HCT116 (cell line): ENCODE results near the gene ADGRL3. TPM values are rescaled to one million over a fixed set of nuclear protein-coding genes. Genes with fewer than 3 reads are reported as not detected.

Experiments used
- ATAC-seq: fragments of 200-7000 bp; cut with Tn5 transposase; 2 replicates; pipeline ENCODE4 v1.9.1; 2020; ENCODE audit warnings: mild to moderate bottlenecking, moderate library complexity
- BruUV-seq: library from RNA; stranded (reverse); fragments of 400-500 nt; replicated peaks from 2 replicates; lab custom pipeline; 2021; lab: Mats Ljungman, UMichigan
- CTCF ChIA-PET: fragments of 300-600 bp; sonication (Branson Sonifier 250); formaldehyde crosslinking; loops from one replicate; lab custom pipeline; 2021; ENCODE audit warnings: antibody characterized with exemption; lab: Charles Lee
- POLR2A ChIA-PET: fragments of 300-600, 350-600 bp; sonication (Branson Sonifier 250); formaldehyde crosslinking; loops from one replicate; lab custom pipeline; 2021; ENCODE audit warnings: antibody characterized with exemption; lab: Charles Lee
- RAD21 ChIA-PET, 2 experiments: fragments of 300-600 bp; sonication (Branson Sonifier 250); formaldehyde crosslinking; loops; one replicate each; lab custom pipeline; 2023; ENCODE audit warnings: low total read pairs in 2 of 2; ENCODE audit not compliant: uncharacterized antibody in 2 of 2, unreplicated experiment in 2 of 2, low non-redundant PET in 1 of 2; lab: Charles Lee
- DNase-seq: peaks from one replicate; pipeline ENCODE4 v3.0.0-alpha.2; 2010; ENCODE audit warnings: low read depth, low spot score
- H2AFZ ChIP-seq: fragments of 200-600 bp; shearing (Covaris generic), sonication (generic); 2 replicates; pipeline ENCODE4 v1.6.1; 2017; ENCODE audit warnings: low read depth, mixed run types, mixed read lengths, antibody characterized with exemption, low read length; ENCODE audit not compliant: poor library complexity, severe bottlenecking
- H3K27ac ChIP-seq: 2 replicates; pipeline ENCODE4 v1.5.1; 2012; ENCODE audit warnings: low read depth, low read length
- H3K27me3 ChIP-seq: fragments of 200-600 bp; sonication (generic); 2 replicates; pipeline ENCODE4 v1.6.1; 2016; ENCODE audit warnings: mixed run types, low read length, mixed read lengths; ENCODE audit not compliant: insufficient read depth
- H3K36me3 ChIP-seq, 2 experiments: fragments of 200-500 bp in 1 of 2; fragments of 200-600 bp in 1 of 2; sonication (Bioruptor generic) in 1 of 2; sonication (generic) in 1 of 2; 2 replicates each; pipeline versions ENCODE4 v1.5.1 to v1.6.1; 2014 to 2016; ENCODE audit warnings: low read length in 2 of 2, inconsistent platforms in 1 of 2, mixed read lengths in 1 of 2, mixed run types in 1 of 2; ENCODE audit not compliant: insufficient read depth in 2 of 2, control insufficient read depth in 1 of 2
- H3K4me1 ChIP-seq, 2 experiments: fragments of 200-600 bp in 1 of 2; sonication (generic) in 1 of 2; 2 replicates each; pipeline versions ENCODE4 v1.5.1 to v1.6.1; 2012 to 2017; ENCODE audit warnings: low read length in 2 of 2, inconsistent platforms in 1 of 2, mild to moderate bottlenecking in 1 of 2, mixed read lengths in 1 of 2, mixed run types in 1 of 2, moderate library complexity in 1 of 2; ENCODE audit not compliant: insufficient read depth in 2 of 2, control insufficient read depth in 1 of 2
- H3K4me2 ChIP-seq: fragments of 200-600 bp; sonication (generic); 2 replicates; pipeline ENCODE4 v1.6.1; 2017; ENCODE audit warnings: mixed run types, low read length, mixed read lengths
- H3K4me3 ChIP-seq, 2 experiments: fragments of 200-600 bp in 1 of 2; sonication (generic) in 1 of 2; replicated peaks in 1 of 2; 2 replicates each; pipeline ENCODE4 v1.5.1; 2011 to 2016; ENCODE audit warnings: low read length in 2 of 2, control low read depth in 1 of 2, low read depth in 1 of 2, mild to moderate bottlenecking in 1 of 2, mixed read lengths in 1 of 2, mixed run types in 1 of 2
- H3K79me2 ChIP-seq: fragments of 200-600 bp; sonication (generic); 2 replicates; pipeline ENCODE4 v1.6.1; 2017; ENCODE audit warnings: mild to moderate bottlenecking, mixed run types, low read length, moderate library complexity, mixed read lengths; ENCODE audit not compliant: insufficient read depth
- H3K9ac ChIP-seq: fragments of 200-600 bp; sonication (generic); 2 replicates; pipeline ENCODE4 v1.6.1; 2016; ENCODE audit warnings: low read length, mixed read lengths
- H3K9me2 ChIP-seq: fragments of 200-600 bp; sonication (generic), shearing (Covaris generic); 2 replicates; pipeline ENCODE4 v1.6.1; 2017; ENCODE audit warnings: mixed run types, mild to moderate bottlenecking, moderate library complexity; ENCODE audit not compliant: insufficient read depth
- H3K9me3 ChIP-seq, 2 experiments: fragments of 200-500 bp in 1 of 2; fragments of 200-600 bp in 1 of 2; sonication (Bioruptor generic) in 1 of 2; sonication (generic) in 1 of 2; 2 replicates each; pipeline ENCODE4 v1.6.1; 2014 to 2017; ENCODE audit warnings: low read length in 2 of 2, mixed read lengths in 2 of 2, inconsistent platforms in 1 of 2, low read depth in 1 of 2, mild to moderate bottlenecking in 1 of 2, mixed run types in 1 of 2, moderate library complexity in 1 of 2; ENCODE audit not compliant: control insufficient read depth in 1 of 2, insufficient read depth in 1 of 2
- H4K20me1 ChIP-seq: fragments of 200-600 bp; sonication (generic), shearing (Covaris generic); 2 replicates; pipeline ENCODE4 v1.6.1; 2017; ENCODE audit warnings: mixed run types, mild to moderate bottlenecking, moderate library complexity; ENCODE audit not compliant: insufficient read depth
- ATF3 ChIP-seq: IDR thresholded peaks from 2 replicates; pipeline ENCODE4 v1.6.1; 2012
- CBX3 ChIP-seq: IDR thresholded peaks from 2 replicates; pipeline ENCODE4 v1.6.1; 2012; ENCODE audit warnings: low read depth
- CEBPB ChIP-seq: IDR thresholded peaks from 2 replicates; pipeline ENCODE4 v1.6.1; 2012; ENCODE audit warnings: low read depth
- EGR1 ChIP-seq: IDR thresholded peaks from 2 replicates; pipeline ENCODE4 v1.6.1; 2012; ENCODE audit warnings: low read depth
- EZH2 ChIP-seq: fragments of 200-600 bp; sonication (generic); IDR thresholded peaks from 2 replicates; pipeline ENCODE4 v1.6.1; 2017; ENCODE audit warnings: antibody characterized with exemption, mixed run types
- FOSL1 ChIP-seq: IDR thresholded peaks from 2 replicates; pipeline ENCODE4 v1.6.1; 2012; ENCODE audit warnings: low read depth
- JUND ChIP-seq: IDR thresholded peaks from 2 replicates; pipeline ENCODE4 v1.6.1; 2012
- MAX ChIP-seq: IDR thresholded peaks from 2 replicates; pipeline ENCODE4 v1.6.1; 2012
- RAD21 ChIP-seq: IDR thresholded peaks from 2 replicates; pipeline ENCODE4 v1.6.1; 2012; ENCODE audit warnings: low read depth, mild to moderate bottlenecking
- REST ChIP-seq: IDR thresholded peaks from 2 replicates; pipeline ENCODE4 v1.6.1; 2012; ENCODE audit warnings: low read depth
- TCF7L2 ChIP-seq: IDR thresholded peaks from 2 replicates; pipeline ENCODE4 v1.7.0; 2011; ENCODE audit warnings: borderline replicate concordance, inconsistent platforms; ENCODE audit not compliant: insufficient read depth, insufficient read length; ENCODE audit errors: extremely low read depth
- YY1 ChIP-seq: IDR thresholded peaks from 2 replicates; pipeline ENCODE4 v1.6.1; 2011; ENCODE audit warnings: low read length, low read depth, moderate library complexity, mild to moderate bottlenecking; ENCODE audit not compliant: insufficient replicate concordance; ENCODE audit errors: extremely low read depth
- ZFX ChIP-seq: fragments of 450-650 bp; IDR thresholded peaks from 2 replicates; pipeline ENCODE4 v1.6.1; 2017
- ZNF274 ChIP-seq: fragments of 200-500 bp; sonication (Bioruptor generic); IDR thresholded peaks from 2 replicates; pipeline ENCODE4 v1.6.1; 2014; ENCODE audit warnings: mild to moderate bottlenecking, low read depth, low read length, inconsistent platforms
- intact Hi-C: fragments of 100-400 bp; cut with micrococcal nuclease; formaldehyde crosslinking; loops from 2 replicates; pipeline ENCODE4 v1.10.0; 2022
- total RNA-seq: library from RNA; stranded (reverse); gene quantifications from one replicate; pipeline ENCODE4 v1.2.1, GENCODE V29; 2021; ENCODE audit not compliant: unreplicated experiment

Gene ADGRL3
- total RNA-seq, 1 experiment from 2014 or later: not detected

GRCh38 chr4:61239250-61239649, 39.1 kb downstream of the ADGRL3 start:
- no peaks in the 10 kb centered on the region for H4K20me1 ChIP-seq
- DNase-seq (no peak), ATAC-seq (no peak)
- no peaks in the 10 kb centered on the region for H3K27me3 ChIP-seq
- no peaks in the 10 kb centered on the region for H3K9me2 ChIP-seq
- POLR2A ChIA-PET: no interaction called here
- no peak overlapping the region for H3K4me3 ChIP-seq
- TF ChIP-seq TCF7L2: no peak
- no peak for TF ChIP-seq EZH2
- no peak for TF ChIP-seq RAD21
- TF ChIP-seq REST: no peak
- TF ChIP-seq JUND: no peak
- no peak for TF ChIP-seq YY1
- TF ChIP-seq FOSL1: no peak
- no peak for TF ChIP-seq CEBPB
- no peak for TF ChIP-seq ZFX
- TF ChIP-seq EGR1: no peak
- no peak for TF ChIP-seq ZNF274
- TF ChIP-seq ATF3: no peak
- no peak for TF ChIP-seq MAX
- no peak for TF ChIP-seq CBX3
- TF ChIP-seq, all 23 proteins: peak for 0
- no TSS peak for BruUV-seq
- Histone ChIP-seq H3K4me1 (no peaks in the 10 kb centered on the region), H3K4me2 (no peak overlapping the region), H2AFZ (no peak overlapping the region), H3K27ac (no peak overlapping the region), H3K9me3 (peaks cover 0 to 16% of the 10 kb centered on the region in 2 experiments; a peak in 2 of 4 replicates), H3K9ac (no peak overlapping the region), H3K36me3 (no peaks in the 10 kb centered on the region), H3K79me2 (no peaks in the 10 kb centered on the region)
- intact Hi-C loops: no loop called here
- ChIA-PET CTCF (no interaction called here), RAD21 (no interaction called here)
